ENCODE data around the gene TMEFF2.

- TF ChIP-seq CTCF (IDR thresholded peaks at IDR 0.05): no peak
- no peak for TF ChIP-seq POLR2A (IDR thresholded peaks at IDR 0.05)
Observed at GRCh38 chr2:192030289-192030688, 164.4 kb downstream of the TMEFF2 start.
